GM12874 (cell line): ENCODE data around the gene ZNF12.

Experiments used
- TF ChIP-seq, protein P1 (sequence below): IDR thresholded peaks from 2 replicates; pipeline ENCODE4 v1.5.1; 2011; ENCODE audit warnings: low read depth, mild to moderate bottlenecking, control low read depth, low read length, moderate library complexity; ENCODE audit not compliant: insufficient read depth

Gene ZNF12

GRCh38 chr7:6680146-6680545, 26.6 kb downstream of the ZNF12 start:
- TF ChIP-seq, protein P1, sequence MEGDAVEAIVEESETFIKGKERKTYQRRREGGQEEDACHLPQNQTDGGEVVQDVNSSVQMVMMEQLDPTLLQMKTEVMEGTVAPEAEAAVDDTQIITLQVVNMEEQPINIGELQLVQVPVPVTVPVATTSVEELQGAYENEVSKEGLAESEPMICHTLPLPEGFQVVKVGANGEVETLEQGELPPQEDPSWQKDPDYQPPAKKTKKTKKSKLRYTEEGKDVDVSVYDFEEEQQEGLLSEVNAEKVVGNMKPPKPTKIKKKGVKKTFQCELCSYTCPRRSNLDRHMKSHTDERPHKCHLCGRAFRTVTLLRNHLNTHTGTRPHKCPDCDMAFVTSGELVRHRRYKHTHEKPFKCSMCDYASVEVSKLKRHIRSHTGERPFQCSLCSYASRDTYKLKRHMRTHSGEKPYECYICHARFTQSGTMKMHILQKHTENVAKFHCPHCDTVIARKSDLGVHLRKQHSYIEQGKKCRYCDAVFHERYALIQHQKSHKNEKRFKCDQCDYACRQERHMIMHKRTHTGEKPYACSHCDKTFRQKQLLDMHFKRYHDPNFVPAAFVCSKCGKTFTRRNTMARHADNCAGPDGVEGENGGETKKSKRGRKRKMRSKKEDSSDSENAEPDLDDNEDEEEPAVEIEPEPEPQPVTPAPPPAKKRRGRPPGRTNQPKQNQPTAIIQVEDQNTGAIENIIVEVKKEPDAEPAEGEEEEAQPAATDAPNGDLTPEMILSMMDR = no peak

GRCh38 chr7:6675807-6676405, 30.8 kb downstream of the ZNF12 start:
- TF ChIP-seq, protein P1 = no peak

DNA sequence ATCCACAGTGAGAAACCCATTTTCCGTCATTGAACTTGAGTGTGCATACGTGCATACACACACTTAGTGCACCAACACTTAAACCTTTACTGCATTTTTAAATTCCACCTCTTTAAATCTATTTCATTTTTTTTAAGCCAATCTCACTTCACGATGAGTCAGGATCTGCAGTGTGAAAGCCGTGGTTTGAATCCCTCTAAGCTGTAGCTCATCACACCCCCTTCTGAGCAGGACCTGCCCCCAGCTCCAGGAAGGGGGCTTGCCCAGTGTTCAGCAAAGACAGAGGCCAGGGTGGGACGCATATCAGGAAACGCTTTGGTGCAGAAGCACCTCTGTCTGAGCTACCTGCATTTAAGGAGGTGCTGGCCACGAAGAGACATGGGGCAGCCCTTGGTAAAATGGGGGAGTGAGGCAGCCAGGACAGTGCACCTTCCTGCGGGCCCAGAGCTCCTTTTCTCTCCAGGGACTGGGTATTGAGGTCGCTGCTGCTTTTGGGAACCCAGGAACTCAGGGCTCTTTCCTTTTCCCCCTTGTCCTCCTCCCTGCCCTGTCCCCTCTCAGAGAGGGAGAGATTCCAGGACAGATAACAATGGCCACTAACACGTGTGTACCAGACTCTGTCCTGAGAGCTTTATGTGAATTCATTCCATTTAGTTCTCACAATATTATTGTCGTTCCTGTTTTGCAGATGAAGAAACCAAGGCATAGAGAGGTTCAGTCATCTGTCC, 48.0 kb downstream of the ZNF12 start:
- TF ChIP-seq, protein P1 = no peak

- TF ChIP-seq, protein P1 = no peak
Observed at GRCh38 chr7:6656413-6656812, 50.3 kb downstream of the ZNF12 start.

DNA sequence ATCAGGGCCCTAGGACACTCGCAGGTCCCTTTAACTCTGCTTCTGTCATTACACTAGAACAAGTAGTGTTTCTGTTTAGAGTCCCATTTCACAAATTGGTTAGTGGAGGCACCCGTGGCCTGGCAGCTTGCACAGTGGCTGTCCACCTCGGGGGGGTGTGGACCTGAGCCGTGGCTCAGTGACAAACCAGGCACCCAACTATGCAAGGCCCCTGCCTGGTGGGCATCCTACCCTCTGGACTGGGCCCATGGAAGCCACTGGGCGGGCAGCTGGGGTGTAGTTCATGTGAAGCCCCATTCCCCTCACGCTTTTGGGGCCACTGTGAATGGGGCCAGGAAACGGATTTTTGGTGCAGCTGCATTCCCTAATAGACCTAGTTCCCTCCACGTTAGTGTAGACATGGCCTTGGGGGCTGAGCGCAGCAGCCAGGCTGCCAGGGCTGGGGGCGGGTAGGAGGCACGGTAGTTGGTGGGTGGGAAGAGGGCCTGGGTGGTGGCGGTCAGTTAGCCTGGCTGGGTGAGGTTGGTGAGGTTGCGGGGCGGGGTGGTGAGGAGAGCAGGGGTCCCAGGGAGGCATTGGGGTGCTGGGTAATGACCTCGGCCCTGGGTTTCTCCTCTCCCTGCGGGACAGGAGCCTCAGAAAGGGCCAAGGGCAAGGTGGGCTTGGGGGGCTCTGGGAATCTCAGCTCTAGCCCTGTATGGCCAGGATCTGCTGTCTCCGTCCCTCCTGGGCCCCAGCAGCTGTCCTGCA, 50.9 kb downstream of the ZNF12 start:
- TF ChIP-seq, protein P1 = no peak

- TF ChIP-seq, protein P1 = no peak
Observed at GRCh38 chr7:6654842-6655610, 51.7 kb downstream of the ZNF12 start.
